HepG2 (cell line): ENCODE measurements around the gene CALML4. TPM values are rescaled to one million over a fixed set of nuclear protein-coding genes. Genes with fewer than 3 reads are reported as not detected.

Experiments
- ATAC-seq: fragments of 200-7000 bp; cut with Tn5 transposase; 3 replicates; pipeline ENCODE4 v1.9.1; 2020; ENCODE audit warnings: mild to moderate bottlenecking, moderate library complexity
- BruUV-seq: library from RNA; stranded (reverse); fragments of 400-500 nt; replicated peaks from 2 replicates; lab custom pipeline; 2021; lab: Mats Ljungman, UMichigan
- CTCF ChIA-PET: fragments of 300-600 bp; formaldehyde crosslinking; extraction: SDS; loops from one replicate; lab custom pipeline; 2021; ENCODE audit warnings: low total read pairs, inconsistent platforms, low intra/inter-chr PET ratio; lab: Yijun Ruan, JAX
- POLR2A ChIA-PET: fragments of 350-600 bp; sonication (Branson Sonifier 250); formaldehyde crosslinking; loops from one replicate; lab custom pipeline; 2020; ENCODE audit warnings: antibody characterized with exemption, inconsistent platforms; lab: Yijun Ruan, JAX
- DNase-seq: peaks from one replicate; pipeline ENCODE4 v3.0.0-alpha.2; 2015; ENCODE audit warnings: low spot score
- FAIRE-seq: peaks from 3 replicates; lab custom pipeline; 2011; peaks lifted over from hg19 to GRCh38; lab: Jason Lieb, UNC
- H2AFZ ChIP-seq: one replicate; pipeline ENCODE4 v1.6.1; 2011; ENCODE audit warnings: low read length, inconsistent platforms
- H3K27ac ChIP-seq: fragments of 300-600 bp; 3 replicates; pipeline ENCODE4 v1.8.0; 2011; ENCODE audit warnings: mixed run types, mild to moderate bottlenecking, mixed read lengths, low read length, inconsistent platforms; ENCODE audit not compliant: insufficient read depth; ENCODE audit errors: extremely low read length
- H3K27me3 ChIP-seq, 2 experiments: fragments of 200-600 bp in 1 of 2; 2 replicates in 1 of 2; 3 replicates in 1 of 2; pipeline versions ENCODE4 v1.6.0 to v1.8.0; 2011; ENCODE audit warnings: low read length in 2 of 2, mild to moderate bottlenecking in 2 of 2, moderate library complexity in 2 of 2, inconsistent platforms in 1 of 2; ENCODE audit not compliant: insufficient read depth in 2 of 2, control insufficient read depth in 1 of 2
- H3K36me3 ChIP-seq, 2 experiments: fragments of 200-600 bp in 1 of 2; replicated peaks in 1 of 2; 2 replicates in 1 of 2; 3 replicates in 1 of 2; pipeline versions ENCODE4 v1.5.1 to v1.8.0; 2011; ENCODE audit warnings: low read length in 2 of 2, inconsistent platforms in 1 of 2; ENCODE audit not compliant: insufficient read depth in 2 of 2, control insufficient read depth in 1 of 2
- H3K4me1 ChIP-seq: 2 replicates; pipeline ENCODE4 v1.5.1; 2012; ENCODE audit warnings: low read length, inconsistent platforms; ENCODE audit not compliant: insufficient read depth
- H3K4me2 ChIP-seq: 2 replicates; pipeline ENCODE4 v1.6.0; 2011; ENCODE audit warnings: low read depth, low read length, inconsistent platforms
- H3K4me3 ChIP-seq, 3 experiments: fragments of 200-600 bp in 1 of 3; sonication (generic), shearing (Covaris generic) in 1 of 3; replicated peaks in 1 of 3; 2 replicates each; pipeline ENCODE4 v1.5.1; 2011 to 2016; ENCODE audit warnings: low read length in 3 of 3, inconsistent platforms in 2 of 3, low read depth in 2 of 3, mild to moderate bottlenecking in 2 of 3, control low read depth in 1 of 3, mixed read lengths in 1 of 3; ENCODE audit not compliant: insufficient read depth in 1 of 3
- H3K79me2 ChIP-seq: one replicate; pipeline ENCODE4 v1.6.1; 2011; ENCODE audit warnings: low read length, inconsistent platforms; ENCODE audit not compliant: insufficient read depth
- H3K9ac ChIP-seq: 2 replicates; pipeline ENCODE4 v1.6.0; 2011; ENCODE audit warnings: mild to moderate bottlenecking, low read depth, low read length, inconsistent platforms; ENCODE audit not compliant: insufficient read depth
- H3K9me3 ChIP-seq: 2 replicates; pipeline ENCODE4 v1.5.1; 2012; ENCODE audit warnings: mild to moderate bottlenecking, low read length
- H4K20me1 ChIP-seq: 2 replicates; pipeline ENCODE4 v1.6.0; 2011; ENCODE audit warnings: inconsistent platforms, mild to moderate bottlenecking, low read length, moderate library complexity; ENCODE audit not compliant: insufficient read depth
- ARNTL ChIP-seq: sonication (generic); formaldehyde crosslinking; IDR thresholded peaks from 2 replicates; pipeline ENCODE4 v1.4.0; 2020; ENCODE audit warnings: mild to moderate bottlenecking, missing genetic modification reagents
- CENPT ChIP-seq: sonication (generic); formaldehyde crosslinking; IDR thresholded peaks from 2 replicates; pipeline ENCODE4 v1.8.0; 2022; ENCODE audit warnings: low read depth, mild to moderate bottlenecking, moderate library complexity, missing genetic modification reagents
- NR2C2 ChIP-seq: sonication (generic); formaldehyde crosslinking; IDR thresholded peaks from 2 replicates; pipeline ENCODE4 v1.4.0; 2020; ENCODE audit warnings: missing genetic modification reagents, mild to moderate bottlenecking, moderate library complexity, borderline replicate concordance
- POLR2G ChIP-seq: fragments of 200-400 bp; formaldehyde crosslinking; IDR thresholded peaks from 2 replicates; pipeline ENCODE4 v1.6.1; 2018; ENCODE audit warnings: mild to moderate bottlenecking, low read depth, low read length, moderate library complexity
- SPEN ChIP-seq: sonication (generic); formaldehyde crosslinking; IDR thresholded peaks from 2 replicates; pipeline ENCODE4 v1.5.1; 2020; ENCODE audit warnings: low read depth, mild to moderate bottlenecking, missing genetic modification reagents
- TOPORS ChIP-seq: sonication (generic); formaldehyde crosslinking; IDR thresholded peaks from 2 replicates; pipeline ENCODE4 v1.8.0; 2023; ENCODE audit warnings: mild to moderate bottlenecking, missing genetic modification reagents
- ZNF343 ChIP-seq: sonication (generic); formaldehyde crosslinking; IDR thresholded peaks from 2 replicates; pipeline ENCODE4 v1.4.0; 2020; ENCODE audit warnings: mild to moderate bottlenecking, missing genetic modification reagents
- ZNF432 ChIP-seq: sonication (generic); formaldehyde crosslinking; IDR thresholded peaks from 2 replicates; pipeline ENCODE4 v1.5.0; 2020; ENCODE audit warnings: missing genetic modification reagents, mild to moderate bottlenecking, borderline replicate concordance
- ZNF44 ChIP-seq: sonication (generic); formaldehyde crosslinking; IDR thresholded peaks from 2 replicates; pipeline ENCODE4 v1.5.1; 2020; ENCODE audit warnings: mild to moderate bottlenecking, missing genetic modification reagents
- ZNF7 ChIP-seq: IDR thresholded peaks from 2 replicates; pipeline ENCODE4 v1.6.1; 2016; ENCODE audit warnings: missing biosample characterization, missing genetic modification reagents
- ZNF790 ChIP-seq: sonication (generic); formaldehyde crosslinking; IDR thresholded peaks from 2 replicates; pipeline ENCODE4 v1.8.0; 2022; ENCODE audit warnings: missing genetic modification reagents, mild to moderate bottlenecking, borderline replicate concordance
- WGBS: methylation state at CpG from one replicate; pipeline ENCODE4 v1.1.6; 2017; ENCODE audit warnings: low lambda C conversion rate; 5-methylcytosine and 5-hydroxymethylcytosine counted together
- in situ Hi-C: cut with HindIII; loops from 2 replicates; pipeline ENCODE4 v1.10.0; 2017; ENCODE audit warnings: low pct_unique_long_range_greater_than_20kb; ENCODE audit not compliant: extremely low pct_ligation_motif_present
- intact Hi-C: fragments of 100-400 bp; cut with micrococcal nuclease; formaldehyde crosslinking; loops from one replicate; pipeline ENCODE4 v1.10.0; 2022; ENCODE audit not compliant: unreplicated experiment
- polyA plus RNA-seq, 8 experiments: library from polyadenylated mRNA; depleted of rRNA in 3 of 8; stranded (reverse) in 7 of 8; unstranded in 1 of 8; fragments of >200 nt; fragmentation: Illumina TruSeq in 4 of 8; extraction: Trizol in 4 of 8; gene quantifications; 2 replicates each; pipeline versions ENCODE4 v1.2.1 to v1.2.3, GENCODE V29; 2011 to 2016; ENCODE audit warnings: low read depth in 4 of 8, missing spikeins in 1 of 8, mixed read lengths in 1 of 8; ENCODE audit not compliant: insufficient read depth in 1 of 8
- total RNA-seq, 5 experiments: library from RNA; depleted of rRNA; stranded (reverse); fragments of >200 nt; fragmentation: Illumina TruSeq; extraction: Trizol; gene quantifications; 2 replicates each; pipeline ENCODE4 v1.2.3, GENCODE V29; 2016; ENCODE audit warnings: low read depth in 1 of 5
- TF ChIP-seq, protein P1 (sequence below): sonication (generic); formaldehyde crosslinking; IDR thresholded peaks from 2 replicates; pipeline ENCODE4 v1.4.0; 2020; ENCODE audit warnings: missing genetic modification reagents

CALML4 gene
- total and polyA plus RNA-seq, 2 of the 13 experiments (the other 11 are each of a cell fraction or from before 2014, with no cell fraction given): 3.6 to 8.7 TPM

DNA sequence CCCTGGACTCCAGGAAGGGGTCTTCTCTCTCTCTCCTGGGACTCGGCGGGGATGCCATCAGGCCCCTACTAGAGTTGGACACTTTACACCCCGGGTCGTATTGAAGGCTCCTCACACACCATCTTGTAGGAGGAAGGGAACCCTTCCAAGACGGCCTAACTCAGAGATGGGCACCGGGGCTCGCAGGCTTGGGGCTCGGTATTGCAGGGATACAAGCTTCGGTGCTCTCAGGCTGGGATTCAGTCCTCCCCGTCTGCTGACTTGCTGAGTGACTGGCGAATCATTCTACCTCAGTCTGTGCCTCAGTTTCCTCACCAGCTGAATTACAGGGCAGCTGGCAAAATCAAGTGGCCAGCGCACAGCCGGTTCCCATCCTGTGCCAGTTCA is 419 bp upstream of the CALML4 start:
- in situ Hi-C loops (no loop called here), intact Hi-C loops (no loop called here)
- Histone ChIP-seq H3K79me2 (no peaks in the 10 kb centered on the region), H3K4me1 (peaks cover 43% of the 10 kb centered on the region), H3K4me3 (peak overlapping the region in 1 of 3 experiments; percentile 50; a peak in 1 of 6 replicates), H3K36me3 (peaks cover 3% of the 10 kb centered on the region in 2 experiments; a peak in 2 of 5 replicates), H3K9me3 (no peaks in the 10 kb centered on the region), H4K20me1 (0 out of 2 replicates have a peak, but pooled peaks cover 6% of the 10 kb centered on the region), H3K27ac (peak overlapping the region; percentile 81), H2AFZ (no peak overlapping the region), H3K9ac (no peak overlapping the region), H3K27me3 (no peaks in the 10 kb centered on the region), H3K4me2 (peak overlapping the region; percentile 71)
- ChIA-PET POLR2A (interaction anchor here (0.8 to 1.3 kb wide), 2 partner anchors 11 to 95 kb away, joined by 3 to 4 read pairs; no protein-coding TSS in a partner anchor), CTCF (no interaction called here)
- ATAC-seq: no peak; the same call in 2 of the 3 replicates
- no peak for FAIRE-seq
- BruUV-seq: no TSS peak
- no peak for DNase-seq
- 67% methylated on average over 6 of the region's 13 CpGs for WGBS
- TF ChIP-seq POLR2G (peak; percentile 6; the same call in 1 of the 2 replicates), NR2C2 (0 out of 2 replicates have a peak, but pooled peaks have one; percentile 13), ZNF432 (CRISPR knock-in tag) (no peak), ZNF44 (no peak), TOPORS (no peak), SPEN (0 out of 2 replicates have a peak, but pooled peaks have one; percentile 2), ARNTL (0 out of 2 replicates have a peak, but pooled peaks have one; percentile 1), ZNF343 (CRISPR knock-in tag) (0 out of 2 replicates have a peak, but pooled peaks have one; percentile 50), ZNF790 (CRISPR knock-in tag) (no peak), ZNF7 (CRISPR knock-in tag) (no peak), CENPT (no peak)
- TF ChIP-seq, protein P1, sequence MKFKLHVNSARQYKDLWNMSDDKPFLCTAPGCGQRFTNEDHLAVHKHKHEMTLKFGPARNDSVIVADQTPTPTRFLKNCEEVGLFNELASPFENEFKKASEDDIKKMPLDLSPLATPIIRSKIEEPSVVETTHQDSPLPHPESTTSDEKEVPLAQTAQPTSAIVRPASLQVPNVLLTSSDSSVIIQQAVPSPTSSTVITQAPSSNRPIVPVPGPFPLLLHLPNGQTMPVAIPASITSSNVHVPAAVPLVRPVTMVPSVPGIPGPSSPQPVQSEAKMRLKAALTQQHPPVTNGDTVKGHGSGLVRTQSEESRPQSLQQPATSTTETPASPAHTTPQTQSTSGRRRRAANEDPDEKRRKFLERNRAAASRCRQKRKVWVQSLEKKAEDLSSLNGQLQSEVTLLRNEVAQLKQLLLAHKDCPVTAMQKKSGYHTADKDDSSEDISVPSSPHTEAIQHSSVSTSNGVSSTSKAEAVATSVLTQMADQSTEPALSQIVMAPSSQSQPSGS: no peak
